NCI-H1105 (cell line): Measurements from ENCODE around the gene MMUT.
"Not testable (repeated sequence)": the region's sequence is repeated elsewhere in the genome, so short reads cannot be mapped to it uniquely, and the experiment has no call there.

Experiments used
- DNase-seq: peaks from one replicate; lab custom pipeline; 2025; lab: John Stamatoyannopoulos, UW

The MMUT gene

DNA sequence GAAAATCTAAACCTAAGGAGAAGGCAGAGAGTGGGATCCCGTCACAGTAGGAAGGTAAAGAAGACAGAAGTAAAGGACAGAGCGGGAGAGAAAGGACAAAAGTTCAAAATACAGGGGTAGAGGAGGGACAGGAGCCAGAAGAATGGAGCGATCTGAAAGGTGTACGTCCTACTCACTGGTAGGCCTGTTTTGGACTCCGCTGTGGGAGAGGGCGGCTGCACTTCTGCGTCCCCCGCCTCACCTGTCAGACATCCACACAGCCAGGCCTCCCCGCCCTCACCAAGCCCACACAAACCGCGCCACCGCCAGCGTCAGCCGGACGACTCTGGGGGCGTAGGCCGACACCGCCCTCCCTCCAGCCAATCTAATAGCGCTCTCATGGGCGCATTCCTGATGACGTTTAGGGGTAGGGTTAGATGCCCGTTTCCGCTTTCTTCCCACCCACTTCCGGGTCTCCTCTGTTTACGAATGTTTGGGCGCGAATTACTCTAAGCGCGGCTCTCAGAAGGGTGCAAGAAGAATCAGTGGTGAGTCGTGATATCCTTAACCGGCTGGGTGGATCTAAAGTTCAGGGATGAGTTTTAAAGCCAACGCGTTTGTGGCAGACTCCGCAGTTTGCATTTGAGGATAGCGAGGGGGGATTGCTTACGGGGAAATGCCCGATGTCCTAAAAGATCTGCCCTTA, at the start of gene MMUT, which contains the start of gene CENPQ:
Gene MMUT (minus strand): TSS at position 327 of the 685 bp plus-strand sequence. CDS start 3,787 bp downstream, outside the sequence.
Gene CENPQ (plus strand): TSS at position 444 of the 685 bp plus-strand sequence. CDS start 6,807 bp downstream, outside the sequence.
- peak; percentile 97 for DNase-seq

- DNase-seq, result no peak
Measured at GRCh38 chr6:49509342-49509741, 46.3 kb upstream of the MMUT start.

DNA sequence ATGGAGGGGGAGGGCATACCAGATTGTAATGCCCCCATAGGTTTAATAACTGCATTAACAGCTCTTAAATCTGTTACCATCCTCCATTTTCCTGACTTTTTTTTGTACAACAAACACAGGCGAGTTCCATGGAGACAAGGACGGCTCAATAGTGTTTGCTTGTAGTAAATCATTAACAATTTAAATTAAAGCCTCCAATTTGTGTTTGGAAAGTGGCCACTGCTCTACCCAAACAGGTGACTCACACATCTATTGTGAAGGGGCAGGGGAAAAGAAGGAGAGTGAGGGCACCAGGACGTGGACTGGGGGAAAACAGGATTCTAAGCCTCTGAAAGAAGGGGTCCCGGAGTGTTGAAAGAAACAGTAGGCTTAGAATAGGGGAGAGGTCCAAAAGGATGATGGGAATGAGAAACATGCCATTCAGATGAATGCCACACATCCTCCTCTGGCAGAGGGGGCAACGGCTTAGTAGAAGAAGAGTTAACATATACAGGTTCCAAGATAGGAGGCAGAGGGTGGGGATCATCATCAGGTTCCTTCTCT, 43.6 kb upstream of the MMUT start:
- no peak for DNase-seq

GRCh38 chr6:49504666-49505065, 41.6 kb upstream of the MMUT start:
- no peak for DNase-seq

DNA sequence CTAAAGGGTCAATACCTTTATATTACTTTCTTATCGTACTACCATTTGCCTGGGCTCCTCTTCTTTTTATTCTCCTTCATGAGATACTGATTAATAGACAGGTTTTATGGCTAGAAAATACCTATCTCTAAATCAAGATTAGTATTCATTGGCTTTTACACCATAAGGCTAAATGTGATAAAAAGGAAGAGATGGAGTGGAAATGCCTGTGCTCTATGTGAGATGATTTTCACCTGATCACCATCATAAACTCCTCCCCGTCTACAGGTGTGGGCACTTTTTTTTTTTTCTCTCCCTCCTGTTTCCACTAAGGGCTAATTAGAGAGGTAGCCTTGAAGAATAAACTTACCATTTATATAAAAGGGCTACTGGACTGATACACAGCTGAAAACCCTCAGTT, 36.6 kb upstream of the MMUT start, which contains the start of gene GLYATL3:
Gene GLYATL3 (plus strand): TSS at position 301 of the 400 bp plus-strand sequence. CDS start 12,068 bp downstream, outside the sequence.
- DNase-seq, result no peak

DNA sequence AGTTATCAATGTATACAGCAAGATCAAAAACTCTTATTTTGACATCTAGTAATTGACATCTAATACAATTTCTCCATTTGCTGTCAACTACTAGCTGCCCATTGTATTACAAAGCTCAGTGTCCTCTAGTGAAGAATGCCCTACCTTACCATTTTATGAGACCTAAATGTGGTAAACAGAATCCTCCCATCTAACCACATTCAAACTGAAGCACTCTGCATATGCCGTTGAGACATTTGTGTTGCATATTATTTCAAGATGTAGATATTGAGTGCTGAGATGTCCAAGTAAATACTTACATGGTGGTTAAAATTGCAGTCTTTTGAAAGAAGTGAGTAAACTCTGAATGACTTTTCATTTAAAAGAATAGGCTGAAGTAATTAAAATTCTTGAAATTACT, 36.1 kb upstream of the MMUT start:
- DNase-seq, result no peak

- peak; percentile 69 for DNase-seq
Measured at GRCh38 chr6:49497304-49497703, 34.3 kb upstream of the MMUT start.

DNA sequence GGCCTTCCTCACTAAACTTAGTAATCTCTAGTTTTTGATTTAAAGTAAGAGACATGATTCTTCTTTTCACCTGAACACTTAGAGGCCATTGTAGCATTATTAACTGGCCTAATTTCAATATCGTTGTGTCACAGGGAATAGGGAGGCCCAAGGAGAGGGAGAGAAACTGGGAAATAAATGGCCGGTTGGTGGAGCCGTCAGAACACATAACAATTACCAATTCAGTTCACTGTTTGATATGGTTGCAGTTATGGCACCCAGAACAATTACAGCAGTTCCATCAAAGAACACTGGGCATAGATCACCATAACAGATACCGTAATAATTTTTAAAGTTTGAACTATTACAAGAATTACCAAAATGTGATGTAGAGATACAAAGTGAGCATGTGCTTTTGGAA, 27.6 kb upstream of the MMUT start:
- no peak for DNase-seq

DNA sequence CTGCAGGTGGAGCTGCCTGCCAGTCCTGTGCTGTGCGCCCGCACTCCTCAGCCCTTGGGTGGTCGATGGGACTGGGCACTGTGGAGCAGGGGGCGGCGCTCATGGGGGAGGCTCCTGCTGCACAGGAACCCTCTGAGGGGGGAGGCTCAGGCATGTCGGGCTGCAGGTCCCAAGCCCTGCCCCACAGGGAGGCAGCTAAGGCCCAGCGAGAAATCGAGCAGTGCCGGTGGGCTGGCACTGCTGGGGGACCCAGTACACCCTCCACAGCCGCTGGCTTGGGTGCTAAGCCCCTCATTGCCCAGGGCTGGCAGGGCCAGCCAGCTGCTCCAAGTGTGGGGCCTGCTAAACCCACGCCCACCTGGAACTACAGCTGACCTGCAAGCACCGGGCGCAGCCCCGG, 20.3 kb upstream of the MMUT start:
- DNase-seq, result not testable (repeated sequence)

- DNase-seq, result not testable (repeated sequence)
Measured at GRCh38 chr6:49481846-49482245, 18.8 kb upstream of the MMUT start.

GRCh38 chr6:49479308-49479970, 16.4 kb upstream of the MMUT start:
- DNase-seq, result no peak

- DNase-seq, result not testable (repeated sequence)
Measured at GRCh38 chr6:49476564-49476963, 13.5 kb upstream of the MMUT start.

GRCh38 chr6:49468042-49468441, 5.0 kb upstream of the MMUT start:
- DNase-seq, result no peak

DNA sequence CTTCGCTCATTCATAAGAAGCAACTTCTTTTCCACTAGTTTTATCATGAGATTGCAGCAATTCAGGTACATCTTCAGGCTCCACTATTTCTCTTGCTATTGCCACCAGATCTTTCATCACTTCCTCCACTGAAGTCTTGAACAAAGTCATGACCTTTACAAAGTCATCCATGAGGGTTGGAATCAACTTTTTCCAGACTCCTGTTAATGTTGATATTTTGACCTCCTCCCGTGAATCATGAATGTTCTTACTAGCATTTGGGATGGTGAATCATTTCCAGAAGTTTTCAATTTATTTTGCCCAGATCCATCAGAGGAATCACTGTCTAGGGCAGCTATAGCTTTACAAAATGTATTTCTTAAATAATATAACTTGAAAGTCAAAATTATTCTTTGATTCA, 1.6 kb upstream of the MMUT start:
- DNase-seq, result no peak

- no peak for DNase-seq
Measured at GRCh38 chr6:49463612-49463967, 537 bp upstream of the MMUT start.

DNA sequence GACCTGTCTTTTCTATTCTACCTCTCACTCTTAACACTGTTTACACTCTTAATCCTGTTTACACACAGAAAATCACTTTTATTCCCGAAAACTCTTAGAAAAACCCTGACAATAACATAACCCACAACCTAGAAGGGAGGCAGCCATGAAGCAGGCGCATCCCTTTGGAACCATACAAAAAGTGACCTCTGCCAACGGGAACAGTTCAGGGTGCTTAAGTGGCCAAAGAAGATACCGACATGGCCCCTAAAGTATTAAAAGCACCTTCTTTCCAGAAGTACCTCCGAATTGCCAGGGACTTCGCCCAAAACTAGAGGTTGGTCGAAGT, 490 bp downstream of the MMUT start:
- DNase-seq, result no peak

GRCh38 chr6:49462071-49462470, 982 bp downstream of the MMUT start:
- DNase-seq, result no peak

- no peak for DNase-seq
Measured at GRCh38 chr6:49457771-49458170, 5.3 kb downstream of the MMUT start.

DNA sequence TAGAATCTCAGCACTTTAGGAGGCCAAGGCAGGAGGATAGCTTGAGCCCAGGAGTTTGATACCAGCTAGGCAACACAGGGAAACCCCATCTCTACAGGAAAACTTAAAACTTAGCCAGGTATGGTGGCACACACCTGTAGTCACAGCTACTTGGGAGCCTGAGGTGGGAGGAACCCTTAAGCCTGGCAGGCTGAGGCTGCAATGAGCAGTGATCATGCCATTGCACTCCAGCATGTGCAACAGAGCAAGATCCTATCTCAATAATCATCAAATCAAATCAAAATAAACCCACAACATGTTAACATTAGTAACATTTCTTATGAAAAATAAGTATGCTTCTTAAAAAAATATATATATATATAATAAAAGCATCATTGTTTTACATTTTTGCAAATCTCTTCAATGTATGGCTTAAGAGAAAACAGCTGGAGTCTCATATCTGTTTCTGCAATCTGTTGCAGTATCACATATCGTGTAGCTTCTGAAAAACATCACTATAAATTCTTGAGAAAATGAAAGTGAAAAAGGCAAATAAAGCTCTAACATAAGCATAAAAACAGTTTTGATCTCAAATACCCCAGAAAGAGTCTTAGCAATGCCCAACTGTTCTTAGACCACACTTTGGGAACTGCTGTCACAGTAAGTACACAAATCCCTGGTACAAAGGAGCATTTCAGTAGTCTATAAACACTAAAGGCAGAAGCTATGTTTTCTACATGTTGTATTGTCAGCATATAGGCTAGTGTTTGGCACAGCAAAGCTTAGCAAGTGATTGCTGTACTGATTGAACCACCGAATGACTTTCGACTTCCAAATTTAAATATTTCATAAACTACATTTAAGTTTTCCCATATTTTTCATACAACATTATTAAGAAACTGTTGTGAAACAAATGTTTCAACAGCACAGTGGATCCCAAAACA, 8.0 kb downstream of the MMUT start:
- no peak for DNase-seq

DNA sequence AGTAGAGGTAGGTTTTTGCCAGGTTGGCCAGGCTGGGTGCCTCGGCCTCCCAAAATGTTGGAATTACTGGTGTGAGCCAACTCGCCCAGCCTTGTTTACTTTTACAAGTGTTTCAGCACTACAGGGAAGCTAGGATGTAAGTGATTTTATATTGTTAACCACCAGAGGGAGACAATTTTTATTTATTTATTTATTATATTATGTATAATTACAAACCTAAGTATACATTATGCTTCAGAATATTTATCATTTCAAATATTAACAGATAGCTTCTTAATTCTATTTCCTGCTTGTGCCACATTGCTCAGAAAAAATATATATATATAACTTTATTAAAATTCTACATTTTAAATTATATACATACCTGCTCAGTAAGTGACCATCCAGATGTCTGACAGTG, 9.8 kb downstream of the MMUT start:
- no peak for DNase-seq

GRCh38 chr6:49430866-49431265, 32.2 kb downstream of the MMUT start:
- no peak for DNase-seq

- no peak for DNase-seq
Measured at GRCh38 chr6:49430187-49430586, 32.9 kb downstream of the MMUT start.
